Measurements from ENCODE around the gene PADI3.

Gene PADI3

GRCh38 chr1:17201201-17202021 lies 47.5 kb upstream of the PADI3 start:
- H3K27me3 ChIP-seq (ENCODE audit: insufficient read depth, poor library complexity, severe bottlenecking) = peaks cover 2% of the 10 kb centered on the region
- H3K27ac ChIP-seq (replicated peaks) = no peak overlapping the region
- no peak for DNase-seq (ENCODE audit: low read depth in 1 of 2, low spot score in 1 of 2)
- no peak overlapping the region for H3K4me3 ChIP-seq (replicated peaks; ENCODE audit: insufficient read depth, low read length)
- TF ChIP-seq SPI1 (IDR thresholded peaks at IDR 0.05; ENCODE audit: borderline replicate concordance, low read depth) (no peak), REST (IDR thresholded peaks at IDR 0.05; ENCODE audit: insufficient replicate concordance, low read depth) (no peak), CTCF (IDR thresholded peaks at IDR 0.05; ENCODE audit: insufficient read depth, low read length) (no peak), POLR2AphosphoS5 (IDR thresholded peaks at IDR 0.05; ENCODE audit: low read depth) (no peak), GABPA (IDR thresholded peaks at IDR 0.05; ENCODE audit: low read depth) (no peak)

- TF ChIP-seq SPI1 (IDR thresholded peaks at IDR 0.05; ENCODE audit: borderline replicate concordance, low read depth) (no peak), CTCF (IDR thresholded peaks at IDR 0.05; ENCODE audit: insufficient read depth, low read length) (no peak), REST (IDR thresholded peaks at IDR 0.05; ENCODE audit: insufficient replicate concordance, low read depth) (no peak), POLR2AphosphoS5 (IDR thresholded peaks at IDR 0.05; ENCODE audit: low read depth) (no peak), GABPA (IDR thresholded peaks at IDR 0.05; ENCODE audit: low read depth) (no peak)
- DNase-seq (ENCODE audit: low read depth in 1 of 2, low spot score in 1 of 2) = no peak
- H3K4me3 ChIP-seq (replicated peaks; ENCODE audit: insufficient read depth, low read length) = no peak within 1 kb of the TSS
- peaks cover 2% of the 10 kb centered on the region for H3K27me3 ChIP-seq (ENCODE audit: insufficient read depth, poor library complexity, severe bottlenecking)
- no peak within 1 kb of the TSS for H3K27ac ChIP-seq (replicated peaks)
Measured at GRCh38 chr1:17204546-17205440, 44.1 kb upstream of the PADI3 start, which contains the start of gene PADI1. TSS of gene PADI1 (plus strand) at chr1:17205128. CDS start at chr1:17205218, 90 bp downstream.

GRCh38 chr1:17205652-17206051 lies 43.2 kb upstream of the PADI3 start:
- peaks cover 2% of the 10 kb centered on the region for H3K27me3 ChIP-seq (ENCODE audit: insufficient read depth, poor library complexity, severe bottlenecking)
- no peak overlapping the region for H3K4me3 ChIP-seq (replicated peaks; ENCODE audit: insufficient read depth, low read length)
- no peak overlapping the region for H3K27ac ChIP-seq (replicated peaks)
- no peak for DNase-seq (ENCODE audit: low read depth in 1 of 2, low spot score in 1 of 2)
- TF ChIP-seq REST (IDR thresholded peaks at IDR 0.05; ENCODE audit: insufficient replicate concordance, low read depth) (no peak), GABPA (IDR thresholded peaks at IDR 0.05; ENCODE audit: low read depth) (no peak), CTCF (IDR thresholded peaks at IDR 0.05; ENCODE audit: insufficient read depth, low read length) (no peak), POLR2AphosphoS5 (IDR thresholded peaks at IDR 0.05; ENCODE audit: low read depth) (no peak), SPI1 (IDR thresholded peaks at IDR 0.05; ENCODE audit: borderline replicate concordance, low read depth) (no peak)
